IPS-NIHi7 (cell line): Measurements from ENCODE around the gene CTTNBP2.

Source experiments
- DNase-seq: peaks from one replicate; pipeline ENCODE4 v3.0.0; 2012; ENCODE audit warnings: mixed read lengths; ENCODE audit errors: extremely low spot score

Gene CTTNBP2

GRCh38 chr7:117818232-117818631 is 55.0 kb downstream of the CTTNBP2 start:
- no peak for DNase-seq

- no peak for DNase-seq
Observed at GRCh38 chr7:117816727-117817126, 56.5 kb downstream of the CTTNBP2 start.

- no peak for DNase-seq
Observed at GRCh38 chr7:117811696-117812095, 61.5 kb downstream of the CTTNBP2 start.

GRCh38 chr7:117810642-117811512 is 62.4 kb downstream of the CTTNBP2 start:
- DNase-seq, result no peak

GRCh38 chr7:117809958-117810357 is 63.3 kb downstream of the CTTNBP2 start:
- DNase-seq, result no peak

- no peak for DNase-seq
Observed at GRCh38 chr7:117808910-117809705, 64.1 kb downstream of the CTTNBP2 start.

- DNase-seq, result no peak
Observed at GRCh38 chr7:117808341-117808757, 64.9 kb downstream of the CTTNBP2 start.

GRCh38 chr7:117807676-117808075 is 65.6 kb downstream of the CTTNBP2 start:
- no peak for DNase-seq

- no peak for DNase-seq
Observed at GRCh38 chr7:117806011-117806410, 67.2 kb downstream of the CTTNBP2 start.

GRCh38 chr7:117805241-117805640 is 68.0 kb downstream of the CTTNBP2 start:
- DNase-seq, result no peak

GRCh38 chr7:117803476-117803875 is 69.8 kb downstream of the CTTNBP2 start:
- DNase-seq, result no peak

- no peak for DNase-seq
Observed at GRCh38 chr7:117802660-117803059, 70.6 kb downstream of the CTTNBP2 start.

- DNase-seq, result no peak
Observed at GRCh38 chr7:117800841-117801240, 72.4 kb downstream of the CTTNBP2 start.

- no peak for DNase-seq
Observed at GRCh38 chr7:117800406-117800805, 72.8 kb downstream of the CTTNBP2 start.

- DNase-seq, result no peak
Observed at GRCh38 chr7:117796889-117797288, 76.4 kb downstream of the CTTNBP2 start.

- DNase-seq, result no peak
Observed at GRCh38 chr7:117793976-117794375, 79.3 kb downstream of the CTTNBP2 start.

- DNase-seq, result no peak
Observed at GRCh38 chr7:117793521-117793920, 79.7 kb downstream of the CTTNBP2 start.

GRCh38 chr7:117791877-117792780 is 81.1 kb downstream of the CTTNBP2 start:
- DNase-seq, result no peak

GRCh38 chr7:117790731-117791130 is 82.5 kb downstream of the CTTNBP2 start:
- no peak for DNase-seq

GRCh38 chr7:117790251-117790650 is 83.0 kb downstream of the CTTNBP2 start:
- no peak for DNase-seq

- no peak for DNase-seq
Observed at GRCh38 chr7:117785431-117785830, 87.8 kb downstream of the CTTNBP2 start.

- DNase-seq, result no peak
Observed at GRCh38 chr7:117784315-117784714, 88.9 kb downstream of the CTTNBP2 start.
